ENCODE measurements around the gene ATP2B2. TPM values are rescaled to one million over a fixed set of nuclear protein-coding genes. Genes with fewer than 3 reads are reported as not detected.

The ATP2B2 gene
- polyA plus RNA-seq, 2 of the 4 experiments (the other 2 are of a cell fraction) = 0.03 to 0.04 TPM

DNA sequence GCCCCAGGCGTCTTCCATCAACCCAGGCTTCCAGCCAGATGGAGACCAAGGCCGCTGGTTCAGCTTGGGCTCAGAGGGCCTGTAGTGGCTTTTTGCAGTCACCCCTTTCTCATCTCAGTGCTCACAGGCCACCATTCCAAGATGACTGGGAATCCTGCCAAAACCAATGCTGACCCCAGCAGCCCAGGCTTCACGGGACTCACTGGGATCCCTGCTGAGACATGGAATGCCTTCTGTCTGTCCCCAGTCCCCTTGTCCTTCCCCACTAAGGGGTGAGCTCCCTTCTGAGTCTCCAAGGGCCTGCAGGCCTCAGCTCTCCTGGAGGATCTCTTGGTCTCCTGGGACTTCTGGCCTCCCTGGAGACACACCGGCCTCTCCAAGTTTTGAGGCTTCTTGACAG is 107.0 kb downstream of the ATP2B2 start:
- Histone ChIP-seq H3K4me3 (no peak overlapping the region), H3K27ac (no peak overlapping the region), H3K4me1 (no peaks in the 10 kb centered on the region), H3K9me3 (no peaks in the 10 kb centered on the region), H3K4me2 (no peak overlapping the region)
- 56% methylated on average over 4 of the region's 4 CpGs for WGBS (ENCODE audit: missing lambda C conversion rate)
- TF ChIP-seq POLR2AphosphoS2 (conservative IDR thresholded peaks at IDR 0.05; ENCODE audit: low read length) (no peak), FOSL2 (IDR thresholded peaks at IDR 0.05) (no peak), FOSL2 (CRISPR knock-in tag; IDR thresholded peaks at IDR 0.05) (no peak), MYC (IDR thresholded peaks at IDR 0.05; ENCODE audit: borderline replicate concordance, low read length) (no peak), KDM5A (IDR thresholded peaks at IDR 0.05) (no peak), CHD4 (IDR thresholded peaks at IDR 0.05; ENCODE audit: borderline replicate concordance) (no peak), RCOR1 (IDR thresholded peaks at IDR 0.05; ENCODE audit: low read depth, low read length) (no peak), CBX2 (IDR thresholded peaks at IDR 0.05; ENCODE audit: borderline replicate concordance, low read depth) (no peak), TFCP2L1 (CRISPR knock-in tag; IDR thresholded peaks at IDR 0.05) (no peak), TP53 (CRISPR knock-in tag; IDR thresholded peaks at IDR 0.05) (no peak), RFX5 (IDR thresholded peaks at IDR 0.05) (no peak), RARB (CRISPR knock-in tag; IDR thresholded peaks at IDR 0.05) (no peak)
- ChIA-PET CTCF (interaction anchor here (1.1 to 1.8 kb wide), 6 partner anchors 10 to 54 kb away, joined by 3 to 6 read pairs (median 3); no protein-coding TSS in a partner anchor), POLR2A (no interaction called here)
- ATAC-seq = no peak
- FAIRE-seq = no peak
- DNase-seq (ENCODE audit: low read depth in 1 of 2, low spot score in 1 of 2) = no peak

DNA sequence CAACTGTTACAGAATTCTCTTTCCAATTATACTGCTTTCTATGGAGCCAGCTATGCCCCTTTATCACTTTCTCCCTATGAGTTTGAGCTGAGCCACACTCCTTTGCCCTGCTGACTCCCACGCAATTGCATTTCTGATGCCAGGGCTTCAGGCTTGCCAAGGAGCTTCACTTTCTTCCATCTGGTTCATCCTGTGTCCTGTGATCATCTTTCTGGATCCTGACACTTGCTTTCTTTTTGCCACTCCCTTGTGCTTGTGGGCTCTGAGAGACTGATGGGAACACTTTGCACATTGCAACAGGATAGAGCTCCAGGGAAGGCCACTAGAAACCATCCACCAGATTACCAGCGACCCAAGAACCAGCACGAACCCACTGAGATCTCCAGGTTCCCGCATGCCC is 107.5 kb downstream of the ATP2B2 start:
- no peak for DNase-seq (ENCODE audit: low read depth in 1 of 2, low spot score in 1 of 2)
- no peak overlapping the region for H3K4me2 ChIP-seq
- H3K4me3 ChIP-seq = no peak overlapping the region
- no peak for FAIRE-seq
- POLR2A ChIA-PET = no interaction called here
- no peaks in the 10 kb centered on the region for H3K4me1 ChIP-seq
- CTCF ChIA-PET = interaction anchor here (0.6 to 1.8 kb wide), 7 partner anchors 9 to 126 kb away, joined by 3 to 6 read pairs (median 3); no protein-coding TSS in a partner anchor
- no peak for ATAC-seq
- 48% methylated on average over 4 of the region's 4 CpGs for WGBS (ENCODE audit: missing lambda C conversion rate)
- H3K9me3 ChIP-seq = no peaks in the 10 kb centered on the region
- no peak overlapping the region for H3K27ac ChIP-seq
- TF ChIP-seq SREBF2 (IDR thresholded peaks at IDR 0.05) = no peak
- TF ChIP-seq EHMT2 (IDR thresholded peaks at IDR 0.05; ENCODE audit: low read depth) = no peak
- TF ChIP-seq, protein P1, sequence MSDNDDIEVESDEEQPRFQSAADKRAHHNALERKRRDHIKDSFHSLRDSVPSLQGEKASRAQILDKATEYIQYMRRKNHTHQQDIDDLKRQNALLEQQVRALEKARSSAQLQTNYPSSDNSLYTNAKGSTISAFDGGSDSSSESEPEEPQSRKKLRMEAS (IDR thresholded peaks at IDR 0.05) = no peak
- TF ChIP-seq CBX2 (IDR thresholded peaks at IDR 0.05; ENCODE audit: borderline replicate concordance, low read depth) = no peak
- no peak for TF ChIP-seq FOXS1 (CRISPR knock-in tag; IDR thresholded peaks at IDR 0.05)
- TF ChIP-seq, protein P2, sequence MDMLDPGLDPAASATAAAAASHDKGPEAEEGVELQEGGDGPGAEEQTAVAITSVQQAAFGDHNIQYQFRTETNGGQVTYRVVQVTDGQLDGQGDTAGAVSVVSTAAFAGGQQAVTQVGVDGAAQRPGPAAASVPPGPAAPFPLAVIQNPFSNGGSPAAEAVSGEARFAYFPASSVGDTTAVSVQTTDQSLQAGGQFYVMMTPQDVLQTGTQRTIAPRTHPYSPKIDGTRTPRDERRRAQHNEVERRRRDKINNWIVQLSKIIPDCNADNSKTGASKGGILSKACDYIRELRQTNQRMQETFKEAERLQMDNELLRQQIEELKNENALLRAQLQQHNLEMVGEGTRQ (IDR thresholded peaks at IDR 0.05) = no peak
- no peak for TF ChIP-seq NPAS2 (CRISPR knock-in tag; IDR thresholded peaks at IDR 0.05; ENCODE audit: borderline replicate concordance)
- TF ChIP-seq RARB (CRISPR knock-in tag; IDR thresholded peaks at IDR 0.05) = no peak
- no peak for TF ChIP-seq RFX5 (IDR thresholded peaks at IDR 0.05)
- no peak for TF ChIP-seq RAD21 (conservative IDR thresholded peaks at IDR 0.05 in 1 of 2, IDR thresholded peaks at IDR 0.05 in 1 of 2)
- no peak for TF ChIP-seq CEBPB (IDR thresholded peaks at IDR 0.05)
- TF ChIP-seq EHF (CRISPR knock-in tag; IDR thresholded peaks at IDR 0.05) = no peak
- no peak for TF ChIP-seq EP300 (IDR thresholded peaks at IDR 0.05)

DNA sequence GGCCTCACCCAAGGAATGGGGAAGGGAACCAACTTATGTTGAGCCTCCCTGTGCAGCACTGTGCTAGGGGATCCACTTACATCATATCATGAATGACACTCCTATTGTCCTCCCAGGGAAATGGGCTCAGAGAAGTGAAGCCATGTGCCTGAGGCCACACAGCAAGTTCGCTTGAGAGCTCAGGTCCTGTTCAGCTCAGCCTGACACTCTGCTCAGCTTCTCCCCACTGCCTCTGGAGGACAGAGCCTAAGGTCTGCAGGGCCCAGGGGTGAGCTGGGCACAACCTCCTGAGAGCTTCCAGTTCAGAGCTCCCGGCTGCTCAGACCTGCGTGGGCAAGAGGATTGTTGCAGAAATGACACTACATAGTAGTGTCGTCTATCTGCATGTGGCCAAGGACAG is 108.5 kb downstream of the ATP2B2 start:
- DNase-seq (ENCODE audit: low read depth in 1 of 2, low spot score in 1 of 2) (no peak), FAIRE-seq (no peak), ATAC-seq (no peak)
- H3K4me3 ChIP-seq = no peak overlapping the region
- ChIA-PET CTCF (interaction anchor here (0.6 to 1.7 kb wide), 3 partner anchors 16 to 342 kb away, joined by 3 to 6 read pairs (median 3); no protein-coding TSS in a partner anchor), POLR2A (no interaction called here)
- H3K9me3 ChIP-seq = no peaks in the 10 kb centered on the region
- no peak overlapping the region for H3K27ac ChIP-seq
- TF ChIP-seq, protein P3, sequence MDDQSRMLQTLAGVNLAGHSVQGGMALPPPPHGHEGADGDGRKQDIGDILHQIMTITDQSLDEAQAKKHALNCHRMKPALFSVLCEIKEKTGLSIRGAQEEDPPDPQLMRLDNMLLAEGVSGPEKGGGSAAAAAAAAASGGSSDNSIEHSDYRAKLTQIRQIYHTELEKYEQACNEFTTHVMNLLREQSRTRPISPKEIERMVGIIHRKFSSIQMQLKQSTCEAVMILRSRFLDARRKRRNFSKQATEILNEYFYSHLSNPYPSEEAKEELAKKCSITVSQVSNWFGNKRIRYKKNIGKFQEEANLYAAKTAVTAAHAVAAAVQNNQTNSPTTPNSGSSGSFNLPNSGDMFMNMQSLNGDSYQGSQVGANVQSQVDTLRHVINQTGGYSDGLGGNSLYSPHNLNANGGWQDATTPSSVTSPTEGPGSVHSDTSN (IDR thresholded peaks at IDR 0.05) = no peak
- TF ChIP-seq HEYL (CRISPR knock-in tag; IDR thresholded peaks at IDR 0.05) = no peak
- TF ChIP-seq NR3C1 (IDR thresholded peaks at IDR 0.05) = no peak
- no peak for TF ChIP-seq EHMT2 (IDR thresholded peaks at IDR 0.05; ENCODE audit: low read depth)
- no peak for TF ChIP-seq ZNF302 (CRISPR knock-in tag; IDR thresholded peaks at IDR 0.05)
- TF ChIP-seq ZFP36 (IDR thresholded peaks at IDR 0.05; ENCODE audit: borderline replicate concordance, partially characterized antibody) = peak; percentile 5
- 23% methylated on average over 2 of the region's 4 CpGs for WGBS (ENCODE audit: missing lambda C conversion rate)
- H3K4me1 ChIP-seq = no peaks in the 10 kb centered on the region
- no peak overlapping the region for H3K4me2 ChIP-seq
